ENCODE results near the gene CD7.

CD7 gene

DNA sequence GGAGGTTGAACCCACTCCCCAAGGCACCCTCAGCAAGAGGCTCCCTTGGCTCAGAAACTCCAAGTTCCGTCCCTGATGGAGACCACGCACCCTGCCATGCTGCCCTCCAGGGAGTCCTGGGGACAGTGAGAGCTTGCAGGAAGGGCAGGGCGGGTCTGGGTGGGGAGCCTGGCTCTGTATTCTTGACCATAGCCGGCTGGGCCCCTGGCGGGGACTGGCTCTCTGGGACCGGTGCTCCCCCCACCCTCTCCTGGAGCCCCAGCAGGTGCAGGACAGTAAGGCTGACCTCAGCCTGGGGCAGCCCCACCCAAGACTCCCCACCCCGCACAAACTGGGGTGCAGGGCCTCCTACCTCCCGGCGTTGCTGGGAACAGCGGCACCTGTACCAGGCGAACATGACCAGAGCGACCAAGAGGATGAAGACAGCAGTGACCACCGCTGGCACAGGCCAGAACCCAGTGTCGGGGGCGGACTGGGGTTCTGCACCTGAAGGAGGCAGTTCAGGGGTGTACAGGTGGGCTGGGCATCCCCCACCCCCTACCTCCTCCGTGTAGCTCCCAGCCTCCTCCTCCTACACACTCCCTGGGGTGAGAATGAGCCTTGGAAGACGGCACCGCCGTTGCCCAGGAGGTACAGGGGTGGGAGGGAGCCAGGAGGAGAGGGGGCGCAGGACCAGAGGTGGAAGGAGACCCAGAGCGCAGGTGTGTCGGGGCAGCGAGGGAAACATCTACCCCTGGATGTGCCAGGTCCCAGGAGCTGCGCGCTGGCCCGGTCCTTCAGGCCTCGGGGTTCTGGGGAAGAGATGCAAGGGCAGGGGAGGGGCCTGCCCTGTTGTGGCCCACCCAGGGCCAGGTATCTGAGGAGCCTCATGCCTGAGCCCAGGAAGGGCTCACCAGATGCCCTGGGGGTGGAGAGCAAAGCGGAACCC lies 5.4 kb upstream of the CD7 start:
- Histone ChIP-seq H3K27ac (ENCODE audit: low read depth, low read length, poor library complexity, severe bottlenecking) (no peak overlapping the region), H3F3A (ENCODE audit: insufficient read depth, low read length) (no peaks in the 10 kb centered on the region; the same call in 1 of the 2 replicates), H2AFZ (ENCODE audit: low read length) (no peak overlapping the region), H3K9ac (ENCODE audit: low read length) (no peak overlapping the region), H4K20me1 (ENCODE audit: insufficient read depth, low read length) (no peaks in the 10 kb centered on the region), H3K9me3 (ENCODE audit: low read length) (no peaks in the 10 kb centered on the region), H3K4me3 (ENCODE audit: low read depth, low read length, poor library complexity, severe bottlenecking) (no peak overlapping the region), H3K4me2 (ENCODE audit: low read length) (no peak overlapping the region), H3K79me2 (ENCODE audit: insufficient read depth, low read length) (no peaks in the 10 kb centered on the region), H3K27me3 (ENCODE audit: insufficient read depth, low read length) (peaks cover 14% of the 10 kb centered on the region), H3K9me2 (ENCODE audit: low read depth, low read length) (no peaks in the 10 kb centered on the region), H3K36me3 (ENCODE audit: insufficient read depth, low read length) (no peaks in the 10 kb centered on the region), H3K4me1 (ENCODE audit: insufficient read depth, low read length, severe bottlenecking) (peaks cover 10% of the 10 kb centered on the region)
- no peak for TF ChIP-seq CTCF (IDR thresholded peaks at IDR 0.05; ENCODE audit: low read length)
- TF ChIP-seq EZH2 (IDR thresholded peaks at IDR 0.05; ENCODE audit: borderline replicate concordance, low read length): no peak

DNA sequence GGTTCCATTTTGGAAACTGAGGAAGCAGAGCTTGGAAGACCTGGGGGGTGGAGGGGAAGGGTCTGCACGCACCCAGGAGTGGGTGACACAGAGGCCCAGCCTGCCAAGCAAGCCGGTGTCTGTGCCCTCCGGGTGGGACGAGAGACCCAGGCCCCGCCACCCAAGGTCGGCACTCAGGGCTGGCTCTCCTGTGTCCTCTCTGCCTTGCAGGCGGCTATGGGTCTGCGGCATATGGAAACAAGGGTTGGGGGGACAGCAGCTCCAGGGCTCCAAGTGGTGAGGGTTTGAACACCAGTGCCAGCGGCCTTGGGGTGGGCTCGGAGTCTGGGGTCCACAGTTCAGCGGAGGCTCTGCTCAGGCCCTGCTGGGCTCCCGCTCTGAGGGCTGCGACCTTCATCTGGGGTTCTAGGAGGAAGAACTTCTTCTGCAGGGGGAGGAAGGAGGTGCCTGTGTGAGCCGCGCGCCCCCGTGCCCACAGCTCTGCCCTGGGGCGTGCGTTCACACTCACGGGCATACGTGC lies 4.6 kb upstream of the CD7 start:
- Histone ChIP-seq H3K4me3 (ENCODE audit: low read depth, low read length, poor library complexity, severe bottlenecking) (no peak overlapping the region), H3F3A (ENCODE audit: insufficient read depth, low read length) (no peaks in the 10 kb centered on the region; the same call in 1 of the 2 replicates), H3K4me2 (ENCODE audit: low read length) (no peak overlapping the region), H4K20me1 (ENCODE audit: insufficient read depth, low read length) (no peaks in the 10 kb centered on the region), H3K9me3 (ENCODE audit: low read length) (no peaks in the 10 kb centered on the region), H3K4me1 (ENCODE audit: insufficient read depth, low read length, severe bottlenecking) (peaks cover 10% of the 10 kb centered on the region), H2AFZ (ENCODE audit: low read length) (no peak overlapping the region), H3K27me3 (ENCODE audit: insufficient read depth, low read length) (peaks cover 11% of the 10 kb centered on the region), H3K9ac (ENCODE audit: low read length) (no peak overlapping the region), H3K9me2 (ENCODE audit: low read depth, low read length) (no peaks in the 10 kb centered on the region), H3K79me2 (ENCODE audit: insufficient read depth, low read length) (no peaks in the 10 kb centered on the region), H3K36me3 (ENCODE audit: insufficient read depth, low read length) (no peaks in the 10 kb centered on the region), H3K27ac (ENCODE audit: low read depth, low read length, poor library complexity, severe bottlenecking) (no peak overlapping the region)
- TF ChIP-seq EZH2 (IDR thresholded peaks at IDR 0.05; ENCODE audit: borderline replicate concordance, low read length): no peak
- no peak for TF ChIP-seq CTCF (IDR thresholded peaks at IDR 0.05; ENCODE audit: low read length)

DNA sequence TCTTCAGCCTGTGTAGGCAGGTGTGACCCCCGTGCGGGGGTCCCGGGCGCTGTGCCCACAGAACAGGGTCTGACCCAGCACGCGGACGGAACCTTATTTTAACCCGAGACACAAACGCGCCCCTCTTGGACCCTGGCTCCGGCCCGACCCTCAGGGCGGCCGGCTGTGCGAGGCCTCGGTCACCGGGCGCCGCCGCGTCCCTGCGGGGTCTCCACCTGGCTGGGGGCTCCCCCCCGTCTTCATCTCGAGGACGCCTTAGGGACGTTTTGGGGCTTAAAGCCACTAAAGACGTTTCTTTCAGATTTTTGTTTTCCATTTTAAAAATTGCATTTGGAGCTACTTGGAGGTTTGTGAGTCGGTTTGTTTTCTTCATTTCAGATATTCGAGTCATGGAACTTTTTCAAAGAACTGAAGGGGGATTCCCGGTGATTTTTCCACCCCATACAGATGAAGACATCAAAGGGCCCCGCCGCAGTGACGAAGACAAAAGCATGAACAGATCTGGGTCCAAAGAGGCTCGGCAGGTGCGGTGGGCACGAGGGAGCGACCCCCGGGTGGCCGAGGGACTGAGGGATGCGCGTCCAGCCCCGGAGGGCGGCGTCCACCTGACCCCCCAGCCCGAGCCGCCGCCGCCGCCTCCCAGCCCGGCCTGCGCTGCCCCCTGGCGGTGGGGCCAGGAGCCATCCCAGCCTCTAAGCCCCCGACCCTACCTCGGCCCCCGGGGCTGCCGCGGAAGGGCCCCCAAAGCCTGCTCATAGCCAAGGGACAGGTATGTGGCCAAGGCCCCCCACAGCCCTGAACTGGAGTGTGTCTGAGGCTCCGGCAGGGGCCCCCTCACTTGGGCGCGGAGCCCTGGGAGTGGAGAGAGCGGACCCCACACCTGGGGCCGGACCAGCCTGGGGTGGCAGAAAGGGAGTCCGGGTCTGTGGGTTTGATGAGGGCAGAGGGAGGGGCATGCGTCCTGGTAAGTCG lies 3.8 kb upstream of the CD7 start:
- TF ChIP-seq CTCF (IDR thresholded peaks at IDR 0.05; ENCODE audit: low read length): peak; percentile 91
- no peak for TF ChIP-seq EZH2 (IDR thresholded peaks at IDR 0.05; ENCODE audit: borderline replicate concordance, low read length)
- no peak overlapping the region for H3K27ac ChIP-seq (ENCODE audit: low read depth, low read length, poor library complexity, severe bottlenecking)
- no peak overlapping the region for H2AFZ ChIP-seq (ENCODE audit: low read length)
- no peaks in the 10 kb centered on the region for H3K9me2 ChIP-seq (ENCODE audit: low read depth, low read length)
- H3K9me3 ChIP-seq (ENCODE audit: low read length): no peaks in the 10 kb centered on the region
- no peaks in the 10 kb centered on the region for H3K79me2 ChIP-seq (ENCODE audit: insufficient read depth, low read length)
- H3K36me3 ChIP-seq (ENCODE audit: insufficient read depth, low read length): no peaks in the 10 kb centered on the region
- H3K27me3 ChIP-seq (ENCODE audit: insufficient read depth, low read length): peaks cover 7% of the 10 kb centered on the region; the same call in 1 of the 2 replicates
- H3K4me2 ChIP-seq (ENCODE audit: low read length): peak overlapping the region; percentile 63
- H3K4me3 ChIP-seq (ENCODE audit: low read depth, low read length, poor library complexity, severe bottlenecking): no peak overlapping the region
- H3F3A ChIP-seq (ENCODE audit: insufficient read depth, low read length): no peaks in the 10 kb centered on the region; the same call in 1 of the 2 replicates
- no peaks in the 10 kb centered on the region for H4K20me1 ChIP-seq (ENCODE audit: insufficient read depth, low read length)
- H3K9ac ChIP-seq (ENCODE audit: low read length): no peak overlapping the region
- H3K4me1 ChIP-seq (ENCODE audit: insufficient read depth, low read length, severe bottlenecking): peaks cover 10% of the 10 kb centered on the region

All from OCI-LY1 (cell line).